H1 (cell line): ENCODE data around the gene EIF2S2. TPM values are rescaled to one million over a fixed set of nuclear protein-coding genes. Genes with fewer than 3 reads are reported as not detected.

Source experiments
- CTCF ChIA-PET: fragments of 300-600 bp; sonication (Branson Sonifier 250); formaldehyde crosslinking; loops from one replicate; lab custom pipeline; 2021; ENCODE audit not compliant: partially characterized antibody; lab: Charles Lee
- POLR2A ChIA-PET: fragments of 300-600 bp; sonication (Branson Sonifier 250); formaldehyde crosslinking; loops from one replicate; lab custom pipeline; 2021; ENCODE audit warnings: inconsistent platforms; ENCODE audit not compliant: partially characterized antibody; lab: Charles Lee
- DNase-seq, 2 experiments: peaks; one replicate each; pipeline versions ENCODE4 v3.0.0 to v3.0.0-alpha.2; 2010 to 2022; ENCODE audit warnings: low spot score in 2 of 2, low read depth in 1 of 2, mixed read lengths in 1 of 2
- FAIRE-seq: peaks from 2 replicates; lab custom pipeline; 2011; peaks lifted over from hg19 to GRCh38; lab: Jason Lieb, UNC
- H2AFZ ChIP-seq: 2 replicates; pipeline ENCODE4 v1.8.1; 2012; ENCODE audit warnings: low read length, inconsistent platforms
- H2AK5ac ChIP-seq: 2 replicates; pipeline ENCODE4 v1.6.1; 2013; ENCODE audit warnings: low read depth, low read length
- H2BK120ac ChIP-seq: replicated peaks from 2 replicates; pipeline ENCODE3; 2013; ENCODE audit warnings: low read depth, low read length, inconsistent platforms
- H2BK12ac ChIP-seq: 2 replicates; pipeline ENCODE4 v1.6.1; 2013; ENCODE audit warnings: low read depth, low read length
- H2BK15ac ChIP-seq: 2 replicates; pipeline ENCODE4 v1.6.1; 2013; ENCODE audit warnings: low read length
- H2BK20ac ChIP-seq: 2 replicates; pipeline ENCODE4 v1.6.1; 2013; ENCODE audit warnings: low read length
- H2BK5ac ChIP-seq: 2 replicates; pipeline ENCODE4 v1.6.1; 2013; ENCODE audit warnings: low read depth, low read length
- H3K14ac ChIP-seq: 2 replicates; pipeline ENCODE4 v1.6.1; 2013; ENCODE audit warnings: inconsistent platforms; ENCODE audit not compliant: insufficient read length
- H3K18ac ChIP-seq: 2 replicates; pipeline ENCODE4 v1.6.1; 2013; ENCODE audit warnings: low read length; ENCODE audit errors: extremely low read depth
- H3K23ac ChIP-seq: 2 replicates; pipeline ENCODE4 v1.6.1; 2013; ENCODE audit warnings: inconsistent platforms; ENCODE audit not compliant: insufficient read length
- H3K23me2 ChIP-seq: 2 replicates; pipeline ENCODE4 v1.6.1; 2013; ENCODE audit warnings: low read depth, low read length
- H3K27ac ChIP-seq: 2 replicates; pipeline ENCODE4 v1.6.1; 2011; ENCODE audit warnings: low read depth, low read length, inconsistent platforms
- H3K27me3 ChIP-seq, 4 experiments: replicated peaks in 1 of 4; 1 replicate in 1 of 4; 2 replicates in 3 of 4; pipeline versions ENCODE4 v1.6.1 to v1.8.1; 2011 to 2013; ENCODE audit warnings: low read length in 3 of 4, mild to moderate bottlenecking in 3 of 4, inconsistent platforms in 2 of 4, mixed read lengths in 2 of 4, moderate library complexity in 1 of 4; ENCODE audit not compliant: control insufficient read depth in 3 of 4, insufficient read depth in 3 of 4; ENCODE audit errors: extremely low read depth in 1 of 4
- H3K36me3 ChIP-seq, 4 experiments: 2 replicates each; pipeline versions ENCODE4 v1.6.1 to v1.8.1; 2011 to 2013; ENCODE audit warnings: mild to moderate bottlenecking in 4 of 4, low read length in 3 of 4, moderate library complexity in 2 of 4, control low read depth in 1 of 4, inconsistent platforms in 1 of 4; ENCODE audit not compliant: insufficient read depth in 4 of 4, control insufficient read depth in 2 of 4
- H3K4ac ChIP-seq: replicated peaks from 2 replicates; pipeline ENCODE3; 2013; ENCODE audit warnings: low read length, low read depth, mixed read lengths, inconsistent platforms; ENCODE audit not compliant: insufficient read length
- H3K4me1 ChIP-seq, 4 experiments: replicated peaks in 1 of 4; 1 replicate in 1 of 4; 2 replicates in 3 of 4; pipeline versions ENCODE4 v1.6.1 to v1.8.1; 2011 to 2013; ENCODE audit warnings: low read length in 3 of 4, inconsistent platforms in 2 of 4, mixed read lengths in 1 of 4; ENCODE audit not compliant: insufficient read depth in 4 of 4, control insufficient read depth in 3 of 4
- H3K4me2 ChIP-seq, 2 experiments: 2 replicates each; pipeline versions ENCODE4 v1.6.1 to v1.8.1; 2011 to 2013; ENCODE audit warnings: low read depth in 2 of 2, low read length in 2 of 2, control low read depth in 1 of 2, inconsistent platforms in 1 of 2, mild to moderate bottlenecking in 1 of 2; ENCODE audit not compliant: insufficient read depth in 1 of 2
- H3K4me3 ChIP-seq, 4 experiments: fragments of 200-600, 300-600 bp in 1 of 4; sonication (generic), shearing (Covaris generic), sonication (Bioruptor Twin) in 1 of 4; 2 replicates each; pipeline versions ENCODE4 v1.5.1 to v1.8.1; 2011 to 2016; ENCODE audit warnings: low read length in 4 of 4, low read depth in 3 of 4, control low read depth in 2 of 4, inconsistent platforms in 2 of 4, mild to moderate bottlenecking in 2 of 4, mixed read lengths in 1 of 4, moderate library complexity in 1 of 4; ENCODE audit not compliant: insufficient read depth in 2 of 4; ENCODE audit errors: extremely low read depth in 1 of 4
- H3K56ac ChIP-seq: replicated peaks from 2 replicates; pipeline ENCODE3; 2013; ENCODE audit warnings: low read depth, mild to moderate bottlenecking, mixed read lengths, low read length, inconsistent platforms; ENCODE audit not compliant: insufficient read length
- H3K79me1 ChIP-seq: 2 replicates; pipeline ENCODE4 v1.6.1; 2013; ENCODE audit warnings: low read depth, low read length, control low read depth
- H3K79me2 ChIP-seq, 2 experiments: 2 replicates each; pipeline versions ENCODE4 v1.6.1 to v1.8.1; 2012 to 2013; ENCODE audit warnings: low read length in 2 of 2, mild to moderate bottlenecking in 2 of 2, inconsistent platforms in 1 of 2; ENCODE audit not compliant: insufficient read depth in 2 of 2, control insufficient read depth in 1 of 2
- H3K9ac ChIP-seq, 4 experiments: replicated peaks in 1 of 4; 1 replicate in 1 of 4; 2 replicates in 3 of 4; pipeline versions ENCODE4 v1.6.1 to v1.8.1; 2011 to 2013; ENCODE audit warnings: low read depth in 3 of 4, low read length in 3 of 4, control low read depth in 2 of 4, mild to moderate bottlenecking in 2 of 4, moderate library complexity in 2 of 4, inconsistent platforms in 1 of 4; ENCODE audit errors: extremely low read depth in 1 of 4
- H3K9me3 ChIP-seq, 2 experiments: 2 replicates each; pipeline versions ENCODE4 v1.6.1 to v1.8.1; 2012 to 2013; ENCODE audit warnings: mild to moderate bottlenecking in 2 of 2, moderate library complexity in 2 of 2, control low read depth in 1 of 2, inconsistent platforms in 1 of 2, low read depth in 1 of 2, low read length in 1 of 2, mixed read lengths in 1 of 2; ENCODE audit not compliant: insufficient read depth in 2 of 2
- H4K20me1 ChIP-seq, 2 experiments: replicated peaks in 1 of 2; 2 replicates each; pipeline versions ENCODE3 to v1.8.1; 2011 to 2013; ENCODE audit warnings: inconsistent platforms in 2 of 2, low read length in 2 of 2, mild to moderate bottlenecking in 1 of 2; ENCODE audit not compliant: insufficient read depth in 2 of 2, control insufficient read depth in 1 of 2
- H4K5ac ChIP-seq: 2 replicates; pipeline ENCODE4 v1.6.1; 2013; ENCODE audit warnings: low read length, low read depth, mixed read lengths, inconsistent platforms; ENCODE audit not compliant: insufficient read length
- H4K8ac ChIP-seq: 2 replicates; pipeline ENCODE4 v1.8.0; 2013; ENCODE audit warnings: mild to moderate bottlenecking, moderate library complexity, low read length, inconsistent platforms; ENCODE audit not compliant: insufficient read depth; ENCODE audit errors: extremely low read depth
- H4K91ac ChIP-seq: replicated peaks from 2 replicates; pipeline ENCODE3; 2013; ENCODE audit warnings: low read length, mixed read lengths, inconsistent platforms; ENCODE audit not compliant: insufficient read length
- ASH2L ChIP-seq: fragments of 200-600, 300-600 bp; sonication (generic); IDR thresholded peaks from one replicate; pipeline ENCODE4 v1.7.1; 2017; ENCODE audit warnings: low read length
- CTBP2 ChIP-seq: IDR thresholded peaks from 2 replicates; pipeline ENCODE4 v1.7.0; 2011; ENCODE audit warnings: borderline replicate concordance, mild to moderate bottlenecking, moderate library complexity, mixed read lengths, low read length; ENCODE audit not compliant: insufficient read depth, insufficient read length
- JUND ChIP-seq: IDR thresholded peaks from 2 replicates; pipeline ENCODE4 v1.6.1; 2011; ENCODE audit warnings: mild to moderate bottlenecking, improper control_type of control experiment, low read length
- KDM1A ChIP-seq: fragments of 200-600, 300-600 bp; sonication (generic); IDR thresholded peaks from 2 replicates; pipeline ENCODE4 v1.7.1; 2016; ENCODE audit warnings: mild to moderate bottlenecking, low read length, borderline replicate concordance
- SIRT6 ChIP-seq: IDR thresholded peaks from one replicate; pipeline ENCODE4 v1.7.1; 2012; ENCODE audit warnings: low read length, inconsistent platforms
- SIX5 ChIP-seq: IDR thresholded peaks from 2 replicates; pipeline ENCODE4 v1.6.1; 2011; ENCODE audit warnings: mild to moderate bottlenecking, low read depth, low read length
- SP4 ChIP-seq: IDR thresholded peaks from 2 replicates; pipeline ENCODE4 v1.6.1; 2012; ENCODE audit warnings: low read length, inconsistent platforms
- TBP ChIP-seq: IDR thresholded peaks from 2 replicates; pipeline ENCODE4 v1.6.1; 2011; ENCODE audit warnings: low read depth, low read length, improper control_type of control experiment
- YY1 ChIP-seq: IDR thresholded peaks from 2 replicates; pipeline ENCODE4 v1.6.1; 2011; ENCODE audit warnings: low read depth, mild to moderate bottlenecking, low read length
- WGBS, 2 experiments: shearing (Covaris generic) in 1 of 2; methylation state at CpG; one replicate each; pipeline versions ENCODE4 v1.1.6 to v1.1.7; 2013 to 2015; ENCODE audit warnings: low lambda C conversion rate in 2 of 2, mixed read lengths in 2 of 2, inconsistent platforms in 1 of 2, low coverage in 1 of 2, missing lambda C conversion rate in 1 of 2; ENCODE audit not compliant: insufficient replicate concordance in 2 of 2, insufficient coverage in 1 of 2, insufficient read length in 1 of 2; ENCODE audit errors: extremely low coverage in 1 of 2, missing lambda C conversion rate in 1 of 2; 5-methylcytosine and 5-hydroxymethylcytosine counted together
- polyA plus RNA-seq, 7 experiments: library from polyadenylated mRNA; depleted of rRNA in 3 of 7; stranded (reverse) in 5 of 7; unstranded in 2 of 7; fragments of >200 nt in 5 of 7; fragments of 200-250 nt in 2 of 7; gene quantifications; 1 replicate in 5 of 7; 2 replicates in 1 of 7; 4 replicates in 1 of 7; pipeline versions ENCODE4 v1.2.1 to v1.2.3, GENCODE V29; 2011 to 2013; ENCODE audit warnings: missing spikeins in 2 of 7, mixed read lengths in 2 of 7
- total RNA-seq: library from RNA; stranded (reverse); fragmentation: NEBNext Ultra II Directional; extraction: Animal tissue kit (Norgen Biotek cat#: 25700); gene quantifications from 2 replicates; pipeline ENCODE4 v1.2.1, GENCODE V29; 2021

Gene EIF2S2
- total and polyA plus RNA-seq, 2 of the 8 experiments (the other 6 are each of a cell fraction or from before 2014, with no cell fraction given) = 59.5 to 142 TPM

- Histone ChIP-seq H3K18ac (no peak overlapping the region), H4K5ac (no peak overlapping the region), H3K27me3 (no peaks in the 10 kb centered on the region), H3K4ac (no peak overlapping the region), H2AK5ac (no peak overlapping the region), H3K56ac (no peak overlapping the region), H3K4me1 (peaks cover 0 to 6% (median 0%) of the 10 kb centered on the region in 4 experiments; a peak in 3 of 7 replicates), H4K8ac (no peak overlapping the region), H2BK120ac (no peak overlapping the region), H4K91ac (no peak overlapping the region), H3K79me2 (peaks cover 40 to 75% of the 10 kb centered on the region in 2 experiments), H2BK15ac (no peak overlapping the region), H3K23me2 (peaks cover 9% of the 10 kb centered on the region), H3K79me1 (peaks cover 3% of the 10 kb centered on the region; the same call in 1 of the 2 replicates), H2BK12ac (no peak overlapping the region), H3K14ac (no peak overlapping the region), H3K9ac (no peak overlapping the region), H3K4me3 (peak overlapping the region in 1 of 4 experiments; percentile 34; a peak in 2 of 8 replicates), H4K20me1 (peaks cover 29% of the 10 kb centered on the region in 2 experiments), H2BK5ac (no peak overlapping the region), H3K9me3 (no peaks in the 10 kb centered on the region), H2AFZ (no peak overlapping the region), H3K27ac (no peak overlapping the region), H2BK20ac (no peak overlapping the region), H3K4me2 (peak overlapping the region in 1 of 2 experiments; percentile 31; a peak in 2 of 4 replicates), H3K23ac (no peak overlapping the region), H3K36me3 (peaks cover 8 to 36% (median 19%) of the 10 kb centered on the region in 4 experiments; a peak in 7 of 8 replicates)
- 86% methylated on average over 6 of the region's 6 CpGs; no CpG with 5 or more reads in 1 of the 2 experiments for WGBS, 2 experiments
- DNase-seq (no peak), FAIRE-seq (no peak)
- ChIA-PET CTCF (no interaction called here), POLR2A (interaction anchor here (0.5 to 11.7 kb wide), 7 partner anchors 9 to 178 kb away, joined by 3 to 236 read pairs (median 10); no protein-coding TSS in a partner anchor)
- no peak for TF ChIP-seq SIX5
- TF ChIP-seq CTBP2 = no peak
- TF ChIP-seq JUND = no peak
- TF ChIP-seq SIRT6 = no peak
- TF ChIP-seq KDM1A = no peak
- no peak for TF ChIP-seq ASH2L
- no peak for TF ChIP-seq TBP
- no peak for TF ChIP-seq SP4
- TF ChIP-seq YY1 = no peak
Observed at GRCh38 chr20:34109442-34109841, 2.6 kb downstream of the EIF2S2 start.
